ENCODE measurements around the gene KERA. TPM values are rescaled to one million over a fixed set of nuclear protein-coding genes. Genes with fewer than 3 reads are reported as not detected.
"Not testable (repeated sequence)": the region's sequence is repeated elsewhere in the genome, so short reads cannot be mapped to it uniquely, and the experiment has no call there.

Gene KERA
- total RNA-seq: not detected
- long read RNA-seq: 0 reads

- intact Hi-C loops (cut with DNase I): no loop called here
- ATAC-seq (no peak), DNase-seq (no peak)
Measured at GRCh38 chr12:91057368-91058165, at the start of gene KERA. Gene KERA, minus strand, starts transcription at chr12:91058024. Its CDS starts 1,743 bp downstream, at chr12:91056281.

GRCh38 chr12:91106283-91106682, 48.5 kb upstream of the KERA start:
- DNase-seq: no peak
- intact Hi-C loops (cut with DNase I): loop anchor here in 1 of 2 donors (5.0 kb wide), 1 partner anchor 129 kb away; no protein-coding TSS in a partner anchor
- no peak for ATAC-seq

GRCh38 chr12:91105807-91106206, 48.0 kb upstream of the KERA start:
- intact Hi-C loops (cut with DNase I): loop anchor here in 1 of 2 donors (5.0 kb wide), 1 partner anchor 129 kb away; no protein-coding TSS in a partner anchor
- no peak for ATAC-seq

GRCh38 chr12:91104812-91105466, 47.1 kb upstream of the KERA start:
- ATAC-seq (no peak), DNase-seq (no peak)
- intact Hi-C loops (cut with DNase I): loop anchor here in 1 of 2 donors (5.0 kb wide), 1 partner anchor 128 kb away; no protein-coding TSS in a partner anchor

More at GRCh38 chr12:91105807-91106206, 48.0 kb upstream of the KERA start:
- no peak for DNase-seq

- no peak for ATAC-seq
- no peak for DNase-seq
- intact Hi-C loops (cut with DNase I): no loop called here
Measured at GRCh38 chr12:91103624-91104023, 45.8 kb upstream of the KERA start.

- no peak for ATAC-seq
- no peak for DNase-seq
- intact Hi-C loops (cut with DNase I): no loop called here
Measured at GRCh38 chr12:91103101-91103500, 45.3 kb upstream of the KERA start.

- intact Hi-C loops (cut with DNase I): no loop called here
- DNase-seq: no peak
- no peak for ATAC-seq
Measured at GRCh38 chr12:91100906-91101305, 43.1 kb upstream of the KERA start.

- ATAC-seq: no peak
- no peak for DNase-seq
- intact Hi-C loops (cut with DNase I): no loop called here
Measured at GRCh38 chr12:91099836-91100235, 42.0 kb upstream of the KERA start.

GRCh38 chr12:91099341-91099740, 41.5 kb upstream of the KERA start:
- DNase-seq (no peak), ATAC-seq (no peak)
- intact Hi-C loops (cut with DNase I): no loop called here

- ATAC-seq (peak; percentile 34 to 83), DNase-seq (no peak)
- intact Hi-C loops (cut with DNase I): no loop called here
Measured at GRCh38 chr12:91098941-91099340, 41.1 kb upstream of the KERA start.

GRCh38 chr12:91098461-91098860, 40.6 kb upstream of the KERA start:
- intact Hi-C loops (cut with DNase I): no loop called here
- ATAC-seq (no peak), DNase-seq (no peak)

GRCh38 chr12:91094957-91095356, 37.1 kb upstream of the KERA start:
- DNase-seq (no peak), ATAC-seq (no peak)
- intact Hi-C loops (cut with DNase I): no loop called here

- DNase-seq (no peak), ATAC-seq (no peak)
- intact Hi-C loops (cut with DNase I): no loop called here
Measured at GRCh38 chr12:91094032-91094662, 36.3 kb upstream of the KERA start.

GRCh38 chr12:91093341-91093740, 35.5 kb upstream of the KERA start:
- no peak for DNase-seq
- intact Hi-C loops (cut with DNase I): no loop called here
- no peak for ATAC-seq

- intact Hi-C loops (cut with DNase I): no loop called here
- DNase-seq (no peak), ATAC-seq (no peak)
Measured at GRCh38 chr12:91091916-91092715, 34.3 kb upstream of the KERA start.

- intact Hi-C loops (cut with DNase I); ATAC-seq; DNase-seq: not testable (repeated sequence)
Measured at GRCh38 chr12:91089953-91090352, 32.1 kb upstream of the KERA start.

GRCh38 chr12:91080041-91080440, 22.2 kb upstream of the KERA start:
- no peak for DNase-seq
- intact Hi-C loops (cut with DNase I): no loop called here
- ATAC-seq: no peak

GRCh38 chr12:91078501-91078900, 20.7 kb upstream of the KERA start:
- intact Hi-C loops (cut with DNase I): no loop called here
- ATAC-seq (no peak), DNase-seq (no peak)

- DNase-seq (no peak), ATAC-seq (no peak)
- intact Hi-C loops (cut with DNase I): no loop called here
Measured at GRCh38 chr12:91077228-91077954, 19.6 kb upstream of the KERA start.
